ENCODE measurements around the gene BLVRA. TPM values are rescaled to one million over a fixed set of nuclear protein-coding genes. Genes with fewer than 3 reads are reported as not detected.

Gene BLVRA
- polyA plus RNA-seq, 1 donor (not counting 4 experiments of a cell fraction or from before 2014, with no cell fraction given), result 49.6 TPM

DNA sequence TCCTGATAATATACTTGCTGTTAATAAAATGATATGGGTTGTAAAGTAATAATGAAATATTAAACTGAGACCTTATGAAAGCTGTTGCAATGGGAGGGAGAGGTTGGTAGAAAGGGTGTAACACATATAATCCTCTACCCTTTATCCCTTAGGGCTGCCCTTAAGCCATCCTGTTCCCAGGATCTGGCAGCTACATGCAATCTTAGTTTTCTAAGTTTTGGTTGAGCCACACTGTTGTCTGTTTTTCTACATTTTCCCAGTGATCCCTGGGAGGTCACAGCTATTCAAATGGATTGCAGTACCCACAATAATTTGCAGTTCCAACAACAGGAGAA lies 35.5 kb upstream of the BLVRA start:
- FAIRE-seq, result no peak
- Histone ChIP-seq H4K20me1 (ENCODE audit: control insufficient read depth, extremely low read depth, insufficient read depth, low read length) (no peaks in the 10 kb centered on the region), H3K79me2 (ENCODE audit: control insufficient read depth, insufficient read depth, low read length) (peaks cover 89% of the 10 kb centered on the region), H3K4me2 (ENCODE audit: control insufficient read depth, extremely low read depth, insufficient read depth, low read depth, low read length) (no peak overlapping the region), H3K36me3 (ENCODE audit: control insufficient read depth in 2 of 2, extremely low read depth in 1 of 2, insufficient read depth in 2 of 2, low read length in 2 of 2) (no peaks in the 10 kb centered on the region), H3K9me3 (ENCODE audit: control insufficient read depth, low read depth, low read length) (no peaks in the 10 kb centered on the region), H3K9ac (ENCODE audit: control insufficient read depth, extremely low read depth, insufficient read depth, low read length) (no peak overlapping the region), H3K4me1 (ENCODE audit: control insufficient read depth, extremely low read depth, insufficient read depth, low read length) (peaks cover 2% of the 10 kb centered on the region), H3K27me3 (ENCODE audit: control insufficient read depth, extremely low read depth, insufficient read depth, low read length) (no peaks in the 10 kb centered on the region), H3K27ac (ENCODE audit: control insufficient read depth, insufficient read depth, low read length) (no peak overlapping the region), H3K9me1 (ENCODE audit: control insufficient read depth, extremely low read depth, insufficient read depth, low read length) (no peaks in the 10 kb centered on the region), H2AFZ (ENCODE audit: control insufficient read depth, low read length) (no peak overlapping the region), H3K4me3 (ENCODE audit: control insufficient read depth in 2 of 3, extremely low read depth in 1 of 3, insufficient read depth in 2 of 3, low read depth in 1 of 3, low read length in 3 of 3) (no peak overlapping the region)
- no peak for DNase-seq (ENCODE audit: low read depth, low spot score)
- TF ChIP-seq EZH2 (IDR thresholded peaks at IDR 0.05; ENCODE audit: low read length), result no peak
- TF ChIP-seq, protein P1, sequence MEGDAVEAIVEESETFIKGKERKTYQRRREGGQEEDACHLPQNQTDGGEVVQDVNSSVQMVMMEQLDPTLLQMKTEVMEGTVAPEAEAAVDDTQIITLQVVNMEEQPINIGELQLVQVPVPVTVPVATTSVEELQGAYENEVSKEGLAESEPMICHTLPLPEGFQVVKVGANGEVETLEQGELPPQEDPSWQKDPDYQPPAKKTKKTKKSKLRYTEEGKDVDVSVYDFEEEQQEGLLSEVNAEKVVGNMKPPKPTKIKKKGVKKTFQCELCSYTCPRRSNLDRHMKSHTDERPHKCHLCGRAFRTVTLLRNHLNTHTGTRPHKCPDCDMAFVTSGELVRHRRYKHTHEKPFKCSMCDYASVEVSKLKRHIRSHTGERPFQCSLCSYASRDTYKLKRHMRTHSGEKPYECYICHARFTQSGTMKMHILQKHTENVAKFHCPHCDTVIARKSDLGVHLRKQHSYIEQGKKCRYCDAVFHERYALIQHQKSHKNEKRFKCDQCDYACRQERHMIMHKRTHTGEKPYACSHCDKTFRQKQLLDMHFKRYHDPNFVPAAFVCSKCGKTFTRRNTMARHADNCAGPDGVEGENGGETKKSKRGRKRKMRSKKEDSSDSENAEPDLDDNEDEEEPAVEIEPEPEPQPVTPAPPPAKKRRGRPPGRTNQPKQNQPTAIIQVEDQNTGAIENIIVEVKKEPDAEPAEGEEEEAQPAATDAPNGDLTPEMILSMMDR (optimal IDR thresholded peaks at IDR 0.05 in 1 of 3, IDR thresholded peaks at IDR 0.05 in 1 of 3, conservative IDR thresholded peaks at IDR 0.05 in 1 of 3; ENCODE audit: extremely low read depth in 1 of 3, insufficient read depth in 2 of 3, low read length in 3 of 3), result no peak
- dilution Hi-C loops (cut with MboI; ENCODE audit: extremely low pct_ligation_motif_present, low sequenced_read_pairs), result no loop called here

DNA sequence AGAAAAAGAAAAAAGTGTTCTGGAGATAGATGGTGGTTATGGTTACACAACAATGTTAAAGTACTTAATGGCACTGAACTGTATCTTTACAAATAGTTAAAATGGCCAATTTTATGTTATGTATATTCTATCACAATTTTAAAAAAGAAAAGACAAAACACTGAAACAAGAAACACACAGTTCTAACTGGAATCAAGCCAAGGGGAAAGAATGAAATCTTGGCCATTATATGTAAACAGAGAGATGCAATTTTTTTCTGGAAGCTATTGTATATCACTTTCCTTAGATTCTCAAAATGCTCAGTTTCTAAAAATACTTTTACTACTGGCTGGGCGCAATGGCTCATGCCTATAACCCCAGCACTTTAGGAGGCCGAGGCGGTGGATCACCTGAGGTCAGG lies 33.2 kb upstream of the BLVRA start:
- TF ChIP-seq EZH2 (IDR thresholded peaks at IDR 0.05; ENCODE audit: low read length), result no peak
- TF ChIP-seq, protein P1 (optimal IDR thresholded peaks at IDR 0.05 in 1 of 3, IDR thresholded peaks at IDR 0.05 in 1 of 3, conservative IDR thresholded peaks at IDR 0.05 in 1 of 3; ENCODE audit: extremely low read depth in 1 of 3, insufficient read depth in 2 of 3, low read length in 3 of 3), result no peak
- dilution Hi-C loops (cut with MboI; ENCODE audit: extremely low pct_ligation_motif_present, low sequenced_read_pairs), result no loop called here
- no peak overlapping the region for H3K4me2 ChIP-seq (ENCODE audit: control insufficient read depth, extremely low read depth, insufficient read depth, low read depth, low read length)

More for the DNA sequence above, 33.2 kb upstream of the BLVRA start:
- no peaks in the 10 kb centered on the region for H3K27me3 ChIP-seq (ENCODE audit: control insufficient read depth, extremely low read depth, insufficient read depth, low read length)
- peaks cover 84% of the 10 kb centered on the region for H3K79me2 ChIP-seq (ENCODE audit: control insufficient read depth, insufficient read depth, low read length)
- H3K36me3 ChIP-seq (ENCODE audit: control insufficient read depth in 2 of 2, extremely low read depth in 1 of 2, insufficient read depth in 2 of 2, low read length in 2 of 2), result no peaks in the 10 kb centered on the region
- H3K4me3 ChIP-seq (ENCODE audit: control insufficient read depth in 2 of 3, extremely low read depth in 1 of 3, insufficient read depth in 2 of 3, low read depth in 1 of 3, low read length in 3 of 3), result no peak overlapping the region
- H4K20me1 ChIP-seq (ENCODE audit: control insufficient read depth, extremely low read depth, insufficient read depth, low read length), result no peaks in the 10 kb centered on the region
- no peaks in the 10 kb centered on the region for H3K9me1 ChIP-seq (ENCODE audit: control insufficient read depth, extremely low read depth, insufficient read depth, low read length)
- H2AFZ ChIP-seq (ENCODE audit: control insufficient read depth, low read length), result no peak overlapping the region
- peaks cover 7% of the 10 kb centered on the region for H3K4me1 ChIP-seq (ENCODE audit: control insufficient read depth, extremely low read depth, insufficient read depth, low read length)
- no peak overlapping the region for H3K27ac ChIP-seq (ENCODE audit: control insufficient read depth, insufficient read depth, low read length)
- H3K9me3 ChIP-seq (ENCODE audit: control insufficient read depth, low read depth, low read length), result no peaks in the 10 kb centered on the region
- DNase-seq (ENCODE audit: low read depth, low spot score) (no peak), FAIRE-seq (no peak)
- H3K9ac ChIP-seq (ENCODE audit: control insufficient read depth, extremely low read depth, insufficient read depth, low read length), result no peak overlapping the region
